HG02852 (cell line): ENCODE results near the gene CACNA1S.

Experiments
- ATAC-seq: cut with Tn5 transposase; IDR thresholded peaks from one replicate; pipeline ENCODE4 v1.9.1; 2021; ENCODE audit warnings: mild to moderate bottlenecking, moderate library complexity; ENCODE audit not compliant: unreplicated experiment

Gene CACNA1S

GRCh38 chr1:201112173-201112731 lies at the start of gene CACNA1S:
CACNA1S (minus strand) TSS chr1:201112426; CDS start chr1:201112339, 87 bp downstream.
- no peak for ATAC-seq

GRCh38 chr1:201157949-201158348 lies 45.7 kb upstream of the CACNA1S start:
- no peak for ATAC-seq

GRCh38 chr1:201156819-201157218 lies 44.6 kb upstream of the CACNA1S start:
- no peak for ATAC-seq

GRCh38 chr1:201156346-201156745 lies 44.1 kb upstream of the CACNA1S start:
- no peak for ATAC-seq

- no peak for ATAC-seq
These were observed 43.1 kb upstream of the CACNA1S start for GRCh38 chr1:201155354-201155753.

GRCh38 chr1:201154389-201155165 lies 42.4 kb upstream of the CACNA1S start, which contains the start of gene TMEM9:
TMEM9 (minus strand) TSS chr1:201154474; CDS start chr1:201153923, 551 bp downstream.
- peak; percentile 98 for ATAC-seq

GRCh38 chr1:201153474-201154388 lies 41.5 kb upstream of the CACNA1S start:
- peak; percentile 81 for ATAC-seq

GRCh38 chr1:201149400-201149799 lies 37.2 kb upstream of the CACNA1S start:
- ATAC-seq = no peak

- no peak for ATAC-seq
These were observed 35.3 kb upstream of the CACNA1S start for GRCh38 chr1:201147396-201148015.

- no peak for ATAC-seq
These were observed 34.6 kb upstream of the CACNA1S start for GRCh38 chr1:201146626-201147390.

GRCh38 chr1:201145816-201146215 lies 33.6 kb upstream of the CACNA1S start:
- ATAC-seq = no peak

GRCh38 chr1:201145132-201145531 lies 32.9 kb upstream of the CACNA1S start:
- ATAC-seq = no peak

GRCh38 chr1:201144701-201145100 lies 32.5 kb upstream of the CACNA1S start:
- ATAC-seq = no peak

GRCh38 chr1:201143726-201144635 lies 31.8 kb upstream of the CACNA1S start:
- no peak for ATAC-seq

GRCh38 chr1:201142849-201143725 lies 30.9 kb upstream of the CACNA1S start:
- no peak for ATAC-seq

GRCh38 chr1:201142011-201142848 lies 30.0 kb upstream of the CACNA1S start:
- ATAC-seq = no peak

GRCh38 chr1:201141418-201141817 lies 29.2 kb upstream of the CACNA1S start:
- no peak for ATAC-seq
